Ecto neural progenitor cell (in vitro differentiated cells): ENCODE data around the gene CAMTA1.

Experiments used
- DNase-seq: peaks from one replicate; pipeline ENCODE4 v3.0.0-alpha.2; 2018; ENCODE audit warnings: low spot score

CAMTA1 gene

DNA sequence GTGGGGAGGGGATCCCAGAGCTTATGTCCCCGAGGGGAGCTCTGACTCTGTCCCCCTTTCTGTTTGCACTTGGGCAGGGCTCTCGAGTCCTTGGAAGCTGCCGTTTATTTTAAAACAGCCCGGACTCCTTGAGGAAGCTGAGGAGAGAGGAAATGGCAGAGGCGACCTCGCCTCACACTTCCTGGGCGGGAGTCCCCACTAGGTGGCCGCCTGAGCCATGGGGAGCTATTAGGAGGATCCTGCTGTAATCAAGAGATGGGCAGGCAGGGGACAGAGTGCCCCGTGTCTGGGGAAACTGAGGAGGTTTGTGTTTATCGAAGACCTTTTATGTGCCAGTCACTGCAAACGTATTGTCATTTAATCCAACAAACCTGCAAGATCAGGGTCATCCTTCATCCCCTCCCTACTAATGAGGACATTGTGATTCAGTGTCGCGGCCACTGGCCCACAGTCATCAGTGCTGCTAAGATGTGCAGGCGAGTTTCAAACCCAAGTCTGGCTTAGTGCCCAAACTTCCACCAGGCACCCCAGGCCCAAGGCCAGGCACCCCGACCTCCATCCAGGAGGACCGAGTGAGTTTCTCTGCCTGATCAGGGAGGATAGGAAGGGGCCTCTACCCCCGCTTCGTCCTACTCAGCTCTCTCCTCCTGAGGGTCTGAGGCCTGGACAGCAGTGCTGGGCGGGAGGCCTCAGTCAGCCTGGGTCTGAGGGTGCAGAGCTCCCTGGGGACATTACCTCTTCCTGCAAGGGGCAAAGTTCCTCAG, 669.0 kb downstream of the CAMTA1 start:
- DNase-seq, result no peak

DNA sequence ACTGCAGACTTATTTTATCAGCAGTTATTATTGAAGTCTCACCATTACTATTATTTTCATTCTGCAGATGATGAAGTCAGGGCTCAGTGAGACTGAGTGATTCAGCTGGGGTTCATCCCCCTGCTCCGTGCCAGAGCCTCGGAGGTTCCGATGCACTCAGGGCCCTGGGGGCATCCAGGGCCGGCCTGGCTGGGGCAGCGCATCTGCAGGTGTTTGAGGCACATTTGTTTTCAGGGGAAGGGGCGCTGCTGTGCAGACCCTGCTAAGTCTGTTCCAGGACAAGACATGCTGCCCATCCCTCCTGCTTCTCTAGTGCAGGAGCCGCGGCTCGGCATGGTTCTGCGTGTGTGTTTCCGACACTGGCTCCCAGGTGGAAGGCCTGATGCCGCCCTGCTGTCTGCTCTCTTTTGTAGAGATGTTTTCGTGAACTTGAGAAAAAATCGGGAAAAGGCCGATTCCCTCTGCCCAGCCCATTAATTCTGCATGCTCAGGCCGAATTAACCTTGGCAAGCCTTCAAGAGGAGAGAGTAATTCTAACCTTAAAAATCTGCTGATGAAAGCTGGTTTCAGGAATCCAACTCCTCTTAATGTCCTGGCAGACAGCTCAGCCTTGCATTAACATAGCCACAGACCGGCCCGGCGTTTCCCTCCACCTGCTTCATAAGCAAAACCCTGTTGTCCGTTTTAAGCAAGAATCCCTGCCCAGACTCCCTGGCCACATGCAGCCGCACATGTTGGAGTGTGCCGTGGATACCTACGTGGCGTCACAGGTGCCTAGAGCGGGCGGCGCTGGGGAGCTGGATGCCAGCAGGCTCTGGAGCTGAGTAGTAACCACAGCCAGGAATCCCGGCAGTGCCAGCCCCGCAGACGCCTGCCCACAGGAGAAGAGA, 669.9 kb downstream of the CAMTA1 start:
- no peak for DNase-seq

DNA sequence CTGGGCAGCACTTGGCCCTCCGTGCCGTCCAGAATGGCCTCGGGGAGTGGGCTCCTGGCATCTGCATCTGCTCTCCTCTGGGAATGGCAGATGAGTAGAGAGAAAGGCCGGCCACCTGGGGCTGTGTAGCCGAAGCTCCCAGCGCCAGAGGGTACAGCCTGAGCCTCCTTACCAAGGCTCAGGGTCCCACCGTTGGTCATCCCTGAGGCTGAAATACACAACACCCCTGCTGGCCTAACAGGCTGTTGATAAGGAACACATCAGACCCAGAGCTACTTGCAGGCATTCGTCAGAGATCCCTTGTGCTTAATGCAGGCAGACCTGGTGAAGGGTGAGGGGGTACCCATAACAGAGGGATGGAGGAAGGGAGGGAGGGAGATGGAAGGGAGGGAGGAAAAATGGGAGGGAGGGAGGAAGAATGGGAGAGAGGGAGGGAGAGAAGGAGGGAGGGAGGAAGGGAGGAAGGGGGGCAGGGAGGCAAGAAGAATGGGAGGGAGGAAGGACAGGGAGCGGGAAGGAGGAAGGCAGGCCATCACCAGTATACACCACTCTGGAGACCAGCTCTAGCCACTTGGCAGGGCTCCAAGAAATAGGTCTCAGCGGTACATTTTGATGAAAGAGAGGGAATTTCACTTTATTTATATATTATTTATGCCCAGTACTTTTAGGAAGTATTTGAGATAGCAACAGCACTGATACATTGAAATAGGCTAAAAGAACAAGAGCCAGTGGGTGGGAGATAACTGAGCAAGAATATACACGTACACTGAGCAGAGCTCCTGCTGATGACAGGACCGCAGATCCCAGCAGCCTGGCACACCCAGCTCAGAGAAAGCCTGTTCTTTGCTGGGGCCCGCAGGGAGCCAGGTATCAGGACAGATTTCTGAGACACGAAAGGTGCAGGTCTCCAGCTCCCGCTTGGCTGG, 670.8 kb downstream of the CAMTA1 start:
- no peak for DNase-seq

DNA sequence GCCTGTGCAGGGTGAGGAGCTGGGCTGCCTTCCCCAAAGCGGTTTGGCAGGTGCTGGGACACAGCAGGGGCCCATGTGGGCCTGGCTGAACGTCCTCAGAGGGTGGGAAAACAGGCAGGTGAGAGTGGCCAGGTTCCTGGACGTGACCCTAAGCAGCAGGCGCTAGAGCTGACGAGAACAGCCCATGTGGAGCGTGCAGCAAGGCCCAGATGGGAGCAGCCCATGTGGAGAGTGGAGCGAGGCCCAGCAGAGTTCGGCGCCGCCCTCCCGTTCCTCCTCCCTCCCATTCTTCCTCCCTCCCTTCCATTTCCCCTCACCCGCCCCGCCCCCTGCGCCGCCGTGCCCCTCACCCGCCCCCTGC, 671.4 kb downstream of the CAMTA1 start:
- no peak for DNase-seq

DNA sequence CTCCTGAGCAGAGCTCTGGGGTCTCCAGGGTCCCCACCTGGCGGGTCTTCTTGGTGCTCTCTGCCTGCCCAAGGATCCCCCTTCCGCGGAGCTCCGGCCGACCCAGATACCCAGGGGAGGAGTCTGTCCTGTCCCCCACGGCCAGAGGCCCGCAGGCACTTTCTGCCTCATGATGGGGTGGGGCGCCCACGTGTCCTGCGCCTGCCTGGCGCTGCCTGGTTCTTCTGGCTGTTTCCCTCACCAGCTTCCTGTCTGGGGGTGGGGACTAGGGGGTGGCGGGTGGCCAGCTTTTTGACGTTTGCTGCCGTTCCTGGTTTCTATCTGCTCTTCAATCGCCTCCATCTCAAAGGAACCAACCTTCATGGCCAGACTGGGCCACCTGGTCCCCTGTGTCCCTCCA, 672.6 kb downstream of the CAMTA1 start:
- DNase-seq, result no peak

DNA sequence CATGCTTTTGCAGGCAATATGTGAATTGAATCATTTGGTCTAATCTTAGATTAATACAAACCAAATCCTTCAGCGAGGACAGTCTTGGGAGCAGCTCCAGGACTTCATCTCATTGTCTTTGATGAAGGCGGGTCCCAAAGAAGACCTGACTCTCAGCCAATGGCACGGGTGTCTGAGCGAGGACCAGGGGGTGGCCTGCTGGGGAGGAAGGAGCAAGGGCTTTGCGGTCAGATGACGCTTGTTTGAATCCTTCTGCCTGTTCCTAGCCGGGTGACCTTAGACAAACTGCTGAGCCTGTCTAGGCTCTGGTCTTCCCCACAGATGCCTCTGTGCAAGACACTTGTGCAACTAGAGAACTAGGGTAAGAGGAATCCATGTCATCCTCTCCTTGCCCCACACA, 673.7 kb downstream of the CAMTA1 start:
- DNase-seq, result no peak

DNA sequence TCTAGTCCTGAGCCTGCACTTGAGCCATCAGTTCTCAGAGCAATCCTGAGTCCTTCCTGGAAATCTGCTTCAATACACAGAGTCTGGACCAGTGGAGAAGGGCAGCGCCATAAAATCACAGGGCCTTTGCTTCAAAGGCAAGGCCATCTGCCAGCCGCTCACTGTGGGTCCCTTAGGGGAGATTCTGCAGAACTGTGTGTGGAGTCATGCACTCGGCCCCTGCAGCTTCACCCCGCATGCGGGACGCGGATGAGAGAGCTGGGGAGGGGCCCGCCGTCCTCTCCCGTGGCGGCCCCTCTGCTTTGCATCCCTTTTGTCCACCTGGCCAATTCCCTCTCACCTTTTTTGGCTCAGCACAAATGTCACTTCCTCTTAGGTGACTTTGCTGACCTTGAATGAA, 674.7 kb downstream of the CAMTA1 start:
- no peak for DNase-seq

DNA sequence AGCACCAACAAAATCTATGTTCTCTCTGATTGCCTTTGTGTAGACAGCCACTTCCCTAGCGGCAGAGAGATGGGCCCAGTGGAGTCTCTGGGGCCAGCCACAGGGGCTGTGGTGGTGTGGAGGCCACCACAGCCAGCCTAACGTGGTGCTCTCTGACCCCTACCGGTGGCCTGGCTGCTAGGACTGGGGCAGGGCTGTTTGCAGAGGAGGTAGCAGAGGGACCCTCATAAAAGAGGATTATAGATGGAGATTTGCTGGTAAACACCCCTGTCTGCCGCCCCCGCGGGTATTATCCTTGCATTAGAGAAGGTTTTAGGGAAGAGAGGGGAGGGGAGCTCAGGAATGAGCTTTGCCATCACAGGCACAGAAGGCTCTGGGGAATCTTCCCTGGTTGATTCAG, 675.6 kb downstream of the CAMTA1 start:
- DNase-seq, result no peak

DNA sequence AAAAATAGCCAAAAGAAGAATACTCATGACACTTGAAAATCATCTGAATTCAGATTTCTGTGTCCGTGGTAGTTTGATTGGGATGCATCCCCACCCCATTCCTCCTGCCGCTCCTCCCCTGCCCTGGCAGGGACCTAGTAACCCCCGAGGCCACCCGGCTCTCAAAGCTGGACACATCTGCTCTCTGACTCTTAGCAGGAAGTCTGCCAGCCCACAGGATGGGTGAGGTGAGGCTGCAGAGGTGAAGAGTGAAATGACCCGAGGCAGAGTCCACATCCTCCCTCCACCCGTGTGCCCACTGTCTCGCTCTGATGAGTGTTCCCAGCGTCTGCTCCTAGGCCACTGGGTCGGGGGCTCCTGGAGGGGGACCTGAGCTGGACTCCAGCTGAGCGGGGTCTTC, 677.4 kb downstream of the CAMTA1 start:
- DNase-seq, result no peak

DNA sequence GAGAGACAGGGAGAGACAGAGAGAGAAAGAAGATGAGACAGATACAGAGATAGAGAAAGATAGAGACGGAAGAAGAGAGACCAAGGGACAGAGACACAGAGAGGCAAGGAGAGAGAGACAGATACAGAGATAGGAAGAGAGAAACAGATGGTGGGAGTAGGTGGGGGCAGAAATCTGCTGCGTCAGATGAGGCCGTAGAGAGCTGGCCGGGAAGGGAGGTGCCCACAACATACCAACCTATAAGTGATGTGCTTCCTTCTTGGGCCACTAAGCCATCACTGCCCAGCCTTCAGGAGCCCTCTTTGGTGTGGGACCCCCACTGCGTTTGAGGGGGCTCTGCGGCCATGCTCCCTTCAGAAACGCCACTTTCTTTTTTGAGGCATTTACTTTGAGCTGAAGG, 678.3 kb downstream of the CAMTA1 start:
- no peak for DNase-seq

DNA sequence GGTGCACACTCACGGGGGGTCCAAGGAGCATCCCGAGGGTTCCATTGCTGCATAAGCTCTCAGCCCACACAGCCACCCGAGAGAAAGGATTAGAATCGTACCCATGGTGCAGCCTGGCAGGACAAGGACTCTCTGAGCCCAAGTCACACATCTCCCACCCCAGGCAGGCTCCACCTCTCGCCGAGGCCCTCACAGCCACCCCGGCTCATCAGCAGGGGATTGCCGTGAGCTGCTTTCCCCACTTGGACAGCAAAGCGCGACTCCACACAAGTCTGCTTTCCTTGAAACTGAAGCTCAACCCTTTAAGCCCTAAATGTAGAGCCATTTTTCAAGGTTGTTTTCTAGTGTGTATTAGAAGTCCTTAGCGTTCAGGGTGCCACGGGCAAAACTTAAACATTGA, 679.5 kb downstream of the CAMTA1 start:
- no peak for DNase-seq

DNA sequence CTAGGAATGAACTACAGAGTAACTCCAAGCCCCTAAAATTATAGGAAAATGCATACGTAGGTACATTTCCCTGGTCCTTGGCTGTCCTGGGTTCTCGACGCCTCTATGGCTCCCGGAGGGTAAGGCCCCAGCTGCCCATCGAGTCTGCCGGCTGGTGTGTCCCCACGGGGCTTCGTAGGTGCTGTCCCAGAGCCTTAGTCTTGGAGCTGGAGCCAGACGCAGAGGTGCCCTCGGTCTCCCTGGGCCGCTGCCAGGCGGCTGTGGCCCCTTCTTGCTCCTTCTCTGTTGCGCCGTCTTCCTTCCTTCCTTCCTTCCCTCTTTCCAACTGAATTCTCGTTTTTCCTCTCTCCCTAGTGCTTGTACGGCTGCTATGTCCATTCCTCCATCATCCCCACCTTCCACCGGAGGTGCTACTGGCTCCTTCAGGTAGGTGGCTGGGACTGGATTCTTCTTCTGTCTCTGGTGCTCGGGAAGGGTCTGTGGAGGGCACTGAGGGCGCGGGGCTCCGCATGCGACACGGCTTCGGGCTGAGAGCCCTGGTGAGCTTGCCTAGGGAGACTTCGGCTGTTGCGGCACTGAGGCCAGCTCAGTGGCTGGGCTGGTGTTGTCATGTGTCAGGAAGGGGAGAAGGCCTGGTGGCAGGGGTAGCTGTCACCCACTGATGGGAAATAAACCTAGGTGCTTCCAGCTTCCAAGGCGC, 682.4 kb downstream of the CAMTA1 start:
- DNase-seq, result no peak

DNA sequence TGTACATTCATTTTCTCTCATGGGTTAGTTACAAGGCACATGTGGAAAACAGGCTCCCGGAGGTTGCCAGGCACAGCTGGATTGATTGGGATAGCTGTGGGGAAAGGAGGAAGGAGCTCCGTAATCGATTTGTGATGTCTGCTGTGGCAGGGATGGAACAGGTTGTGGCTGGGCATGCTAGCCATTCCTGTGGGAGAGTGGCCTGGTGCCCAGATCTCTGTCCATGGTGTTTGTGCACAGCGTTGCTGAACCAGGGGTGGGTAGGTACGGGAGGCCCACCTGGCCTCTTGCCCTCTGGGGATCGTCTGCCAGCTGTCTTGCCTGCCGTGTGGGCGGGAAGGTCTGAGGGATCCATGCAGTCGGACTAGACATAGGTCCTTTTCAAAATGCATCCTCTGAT, 683.0 kb downstream of the CAMTA1 start:
- no peak for DNase-seq

DNA sequence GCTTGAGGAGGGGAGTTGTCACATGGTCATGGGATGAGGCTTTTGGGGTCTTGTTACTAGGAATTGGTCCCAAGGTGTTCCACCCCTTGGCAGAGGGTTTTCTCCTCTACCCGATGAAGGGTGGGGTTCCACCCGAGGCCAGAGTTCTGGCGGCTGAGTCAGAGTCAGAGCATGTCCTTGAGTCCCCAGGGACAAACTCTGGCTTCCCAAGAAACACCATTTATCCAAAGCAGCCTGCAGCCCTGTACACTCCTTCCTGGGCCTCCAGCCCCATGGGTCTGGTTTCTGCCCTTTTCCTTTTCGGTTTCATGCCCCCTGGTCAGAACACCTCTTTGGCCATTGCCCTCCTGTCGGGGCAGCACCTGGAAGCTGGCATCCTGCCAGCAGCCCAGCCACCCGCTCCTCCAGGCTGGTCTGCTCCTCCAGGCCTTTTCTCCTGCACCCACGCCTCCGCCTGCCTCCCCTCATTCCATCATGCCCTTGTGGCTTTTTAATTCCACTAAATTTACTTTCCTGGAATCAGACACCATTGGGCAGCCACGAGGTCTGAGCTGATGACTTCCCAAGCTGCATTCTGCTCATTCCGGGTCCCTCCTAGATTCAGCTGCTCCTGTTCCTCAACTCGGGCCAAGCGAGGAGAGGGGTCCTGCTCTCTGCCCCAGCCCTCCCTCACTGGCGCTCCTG, 684.1 kb downstream of the CAMTA1 start:
- no peak for DNase-seq

DNA sequence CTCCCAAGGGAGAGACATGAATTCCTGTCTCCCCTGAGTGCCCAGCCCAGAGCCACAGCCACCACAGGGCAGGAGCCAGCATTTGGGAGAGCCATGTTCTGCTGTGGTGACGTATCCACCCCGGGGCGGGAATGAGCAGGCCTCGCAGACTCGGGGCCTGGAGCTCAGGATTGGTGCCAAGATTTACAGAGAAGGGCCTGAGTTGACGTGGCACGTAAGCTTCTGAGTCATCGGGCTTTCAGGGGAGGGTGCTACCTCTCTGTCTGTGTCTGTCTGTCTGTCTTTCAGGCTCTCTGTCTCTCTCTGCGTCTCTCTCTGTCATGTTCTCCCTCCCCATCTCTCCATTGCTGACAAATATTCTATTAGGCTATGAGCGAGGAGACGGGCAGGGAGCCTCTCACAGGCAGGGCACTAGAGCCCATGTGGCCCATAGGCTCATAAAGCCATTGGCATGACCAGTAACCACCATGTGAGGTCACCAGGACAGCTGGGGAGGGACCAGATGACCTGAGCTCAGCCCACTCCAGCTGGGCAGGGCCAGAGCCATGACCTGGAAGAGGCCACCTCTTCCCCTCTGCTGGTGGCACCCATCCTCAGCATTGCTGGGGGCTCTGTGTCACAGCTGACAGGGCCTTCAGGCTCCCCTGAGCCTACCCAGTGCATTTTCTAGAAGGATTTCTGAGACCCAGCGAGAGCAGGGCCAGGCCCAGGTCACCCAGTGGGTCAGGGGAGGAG, 685.8 kb downstream of the CAMTA1 start:
- no peak for DNase-seq

DNA sequence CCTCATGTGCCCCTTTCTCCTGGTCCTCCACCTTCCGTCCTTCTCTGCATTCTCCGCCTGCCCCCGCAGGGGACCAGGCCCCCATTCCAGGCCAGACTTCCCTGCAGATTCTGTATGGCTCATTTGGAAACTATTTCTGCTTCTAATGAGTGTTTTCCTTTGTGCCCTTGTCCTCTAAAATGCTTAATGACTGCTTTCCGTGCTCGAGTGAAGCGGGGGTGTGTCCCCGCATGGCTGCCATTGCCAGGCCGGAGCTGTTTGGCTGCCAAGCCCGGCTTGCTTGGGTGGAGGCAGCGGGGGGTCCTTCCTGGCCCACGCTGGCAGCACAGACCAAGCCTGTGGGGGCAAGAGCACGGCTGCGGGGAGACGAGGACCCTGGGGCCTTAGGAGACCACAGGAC, 686.6 kb downstream of the CAMTA1 start:
- DNase-seq, result no peak

DNA sequence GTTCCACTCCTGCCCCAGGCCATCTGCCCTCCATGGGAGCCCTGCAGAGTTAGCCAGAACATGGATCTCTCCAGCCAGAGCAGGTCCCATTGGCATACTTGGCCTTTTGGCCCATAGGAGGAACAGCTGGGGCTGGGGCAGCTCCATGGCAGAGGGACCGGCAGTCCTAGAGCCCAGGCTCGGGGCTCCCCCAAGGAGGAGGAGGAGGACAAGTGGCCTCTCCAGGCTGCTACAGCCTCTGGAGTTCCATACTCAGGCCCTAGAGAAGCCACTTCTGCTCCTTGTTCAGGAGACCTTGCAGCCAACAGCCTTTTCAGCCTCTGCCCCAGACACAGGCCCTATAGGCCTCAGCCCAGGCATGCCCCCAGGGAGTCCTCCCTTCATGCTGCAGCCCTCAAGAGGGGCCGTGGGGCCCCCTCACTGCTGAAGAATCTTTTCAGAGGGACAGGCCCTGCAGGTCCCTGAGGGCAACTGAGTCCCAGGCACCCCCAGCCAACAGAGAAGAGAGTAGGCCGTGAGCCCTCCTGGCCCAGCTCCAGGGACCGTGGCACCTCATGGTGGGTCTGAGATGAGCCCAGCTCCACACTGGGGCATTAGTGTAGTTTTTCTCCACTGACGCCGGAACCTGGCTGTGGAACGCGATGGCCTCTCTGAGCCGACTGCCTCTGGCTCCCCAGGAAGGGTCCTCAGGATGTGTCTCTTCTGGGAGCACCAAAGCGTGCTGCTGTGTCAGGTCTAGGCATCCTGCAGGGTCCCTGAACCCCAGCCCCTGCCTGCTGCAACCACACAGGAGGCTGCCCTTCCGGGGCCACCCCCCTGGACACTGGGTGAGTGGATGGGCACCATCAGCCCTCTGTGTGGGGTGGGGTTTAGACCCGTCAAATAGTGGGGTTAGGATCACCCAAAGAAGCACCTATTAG, 688.2 kb downstream of the CAMTA1 start:
- no peak for DNase-seq

DNA sequence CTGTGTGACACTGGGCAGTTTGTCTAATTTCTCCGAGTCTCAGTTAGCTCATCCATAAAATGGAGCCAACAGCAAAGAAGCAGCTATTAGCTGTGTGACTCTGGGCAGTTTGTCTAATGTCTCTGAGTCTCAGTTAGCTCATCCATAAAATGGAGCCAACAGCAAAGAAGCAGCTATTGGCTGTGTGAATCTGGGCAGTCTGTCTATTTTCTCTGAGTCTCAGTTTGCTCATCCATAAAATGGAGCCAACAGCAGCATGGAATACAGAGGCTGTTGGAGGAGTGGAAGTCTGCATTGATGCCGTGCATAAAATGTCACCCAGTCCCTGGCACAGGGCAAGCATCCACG, 688.9 kb downstream of the CAMTA1 start:
- DNase-seq, result no peak

DNA sequence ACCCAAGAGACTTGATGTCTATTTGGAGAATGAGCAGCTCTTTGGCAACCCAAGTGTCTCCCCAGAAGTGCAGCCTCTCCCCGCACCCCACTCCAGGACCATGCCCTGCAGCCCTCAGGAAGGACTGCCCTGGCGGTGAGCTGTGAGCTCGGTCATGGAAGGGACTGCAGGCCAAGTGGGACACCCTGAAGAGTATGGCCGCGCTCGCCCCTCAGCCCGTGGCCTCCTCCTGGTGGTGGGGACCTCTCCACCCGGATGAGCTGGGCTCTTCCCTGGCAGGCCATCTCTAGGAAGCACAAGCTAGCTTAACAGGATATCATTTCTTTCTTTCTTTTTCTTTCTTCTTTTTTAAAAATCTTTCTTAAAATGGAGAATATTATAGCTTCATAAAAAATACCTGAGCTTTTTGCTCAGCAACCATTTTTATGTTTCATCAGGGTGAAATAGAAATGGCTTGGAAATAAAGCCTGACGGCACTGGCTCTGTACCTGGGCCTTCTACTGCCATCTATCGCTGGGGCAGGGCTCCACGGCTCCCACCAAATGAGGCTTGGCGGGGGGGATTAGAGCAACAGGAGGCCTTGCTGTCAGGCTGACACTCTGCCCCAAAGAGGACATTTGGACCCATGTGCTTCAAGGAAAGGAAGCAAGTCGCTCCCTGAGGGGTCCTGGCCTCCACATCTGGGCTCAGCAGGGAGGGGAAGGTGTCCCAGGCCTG, 689.7 kb downstream of the CAMTA1 start:
- no peak for DNase-seq
